Measurements from ENCODE around the gene FAM177B. TPM values are rescaled to one million over a fixed set of nuclear protein-coding genes. Genes with fewer than 3 reads are reported as not detected.

Gene FAM177B
- total RNA-seq, 6 donors from 2014 or later = 0.46 to 0.79 (median 0.64) TPM; not detected in 3

GRCh38 chr1:222751255-222751654, 14.3 kb downstream of the FAM177B start:
- H3K4me1 ChIP-seq = no peaks in the 10 kb centered on the region
- WGBS, 2 donors = 92 to 94% methylated on average over 3 of the region's 3 CpGs
- H3K36me3 ChIP-seq = no peaks in the 10 kb centered on the region
- TF ChIP-seq POLR2A (IDR thresholded peaks at IDR 0.05) (no peak), POLR2AphosphoS5 (IDR thresholded peaks at IDR 0.05) (no peak), CTCF (IDR thresholded peaks at IDR 0.05) (no peak), EP300 (IDR thresholded peaks at IDR 0.05) (no peak)
- H3K9me3 ChIP-seq = no peaks in the 10 kb centered on the region
- no peak for ATAC-seq (ENCODE audit: low FRiP score in 2 of 2)
- H3K27ac ChIP-seq = no peak overlapping the region
- H3K27me3 ChIP-seq = no peaks in the 10 kb centered on the region
- DNase-seq = no peak
- no peak overlapping the region for H3K4me3 ChIP-seq

GRCh38 chr1:222754366-222755139, 17.6 kb downstream of the FAM177B start:
- peak in 1 of 2 donors; percentile 94 for ATAC-seq (ENCODE audit: low FRiP score in 2 of 2)
- no peaks in the 10 kb centered on the region for H3K27me3 ChIP-seq
- DNase-seq = peak in 1 of 2 donors; percentile 59
- H3K27ac ChIP-seq = no peak overlapping the region
- no peaks in the 10 kb centered on the region for H3K36me3 ChIP-seq
- no peak overlapping the region for H3K4me3 ChIP-seq
- 74 to 78% methylated on average over 10 of the region's 10 CpGs for WGBS, 2 donors
- TF ChIP-seq EP300 (IDR thresholded peaks at IDR 0.05) (no peak), POLR2AphosphoS5 (IDR thresholded peaks at IDR 0.05) (no peak), POLR2A (IDR thresholded peaks at IDR 0.05) (no peak), CTCF (IDR thresholded peaks at IDR 0.05) (no peak)
- H3K9me3 ChIP-seq = no peaks in the 10 kb centered on the region
- H3K4me1 ChIP-seq = no peaks in the 10 kb centered on the region

- Histone ChIP-seq H3K27me3 (no peaks in the 10 kb centered on the region), H3K27ac (peak overlapping the region in 3 of 4 donors; percentile 33 to 38 (median 35)), H3K4me1 (no peaks in the 10 kb centered on the region), H3K4me3 (no peak overlapping the region), H3K36me3 (no peaks in the 10 kb centered on the region), H3K9me3 (no peaks in the 10 kb centered on the region)
- no peak for ATAC-seq (ENCODE audit: low FRiP score in 2 of 2)
- no peak for DNase-seq
- TF ChIP-seq CTCF (IDR thresholded peaks at IDR 0.05) (no peak), POLR2AphosphoS5 (IDR thresholded peaks at IDR 0.05) (no peak), POLR2A (IDR thresholded peaks at IDR 0.05) (no peak), EP300 (IDR thresholded peaks at IDR 0.05) (no peak)
- 75 to 83% methylated on average over 10 of the region's 10 CpGs for WGBS, 2 donors
These were observed 20.8 kb downstream of the FAM177B start for GRCh38 chr1:222757646-222758268.

- ATAC-seq (ENCODE audit: low FRiP score in 2 of 2) = no peak
- H3K36me3 ChIP-seq = no peaks in the 10 kb centered on the region
- H3K27ac ChIP-seq = peak overlapping the region in 1 of 4 donors; percentile 24
- no peak for DNase-seq
- H3K27me3 ChIP-seq = no peaks in the 10 kb centered on the region
- no peaks in the 10 kb centered on the region for H3K9me3 ChIP-seq
- H3K4me3 ChIP-seq = no peak overlapping the region
- WGBS, 2 donors = 69 to 73% methylated on average over 5 of the region's 5 CpGs
- H3K4me1 ChIP-seq = no peaks in the 10 kb centered on the region
- TF ChIP-seq POLR2AphosphoS5 (IDR thresholded peaks at IDR 0.05) = no peak
- TF ChIP-seq EP300 (IDR thresholded peaks at IDR 0.05) = no peak
- TF ChIP-seq CTCF (IDR thresholded peaks at IDR 0.05) = no peak
- no peak for TF ChIP-seq POLR2A (IDR thresholded peaks at IDR 0.05)
These were observed 22.5 kb downstream of the FAM177B start for GRCh38 chr1:222759451-222760035.

All from upper lobe of left lung (tissue), 6 donors.